HG02981 (cell line): ENCODE data around the gene BSDC1.
A peak's percentile ranks its signal among the peaks of the same experiment; 100 is the strongest.
"Not testable (repeated sequence)": the region's sequence is repeated elsewhere in the genome, so short reads cannot be mapped to it uniquely, and the experiment has no call there.

Experiments
- ATAC-seq: cut with Tn5 transposase; IDR thresholded peaks from one replicate; pipeline ENCODE4 v1.9.1; 2021; ENCODE audit warnings: mild to moderate bottlenecking, moderate library complexity; ENCODE audit not compliant: unreplicated experiment

The BSDC1 gene, protein sequence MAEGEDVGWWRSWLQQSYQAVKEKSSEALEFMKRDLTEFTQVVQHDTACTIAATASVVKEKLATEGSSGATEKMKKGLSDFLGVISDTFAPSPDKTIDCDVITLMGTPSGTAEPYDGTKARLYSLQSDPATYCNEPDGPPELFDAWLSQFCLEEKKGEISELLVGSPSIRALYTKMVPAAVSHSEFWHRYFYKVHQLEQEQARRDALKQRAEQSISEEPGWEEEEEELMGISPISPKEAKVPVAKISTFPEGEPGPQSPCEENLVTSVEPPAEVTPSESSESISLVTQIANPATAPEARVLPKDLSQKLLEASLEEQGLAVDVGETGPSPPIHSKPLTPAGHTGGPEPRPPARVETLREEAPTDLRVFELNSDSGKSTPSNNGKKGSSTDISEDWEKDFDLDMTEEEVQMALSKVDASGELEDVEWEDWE

DNA sequence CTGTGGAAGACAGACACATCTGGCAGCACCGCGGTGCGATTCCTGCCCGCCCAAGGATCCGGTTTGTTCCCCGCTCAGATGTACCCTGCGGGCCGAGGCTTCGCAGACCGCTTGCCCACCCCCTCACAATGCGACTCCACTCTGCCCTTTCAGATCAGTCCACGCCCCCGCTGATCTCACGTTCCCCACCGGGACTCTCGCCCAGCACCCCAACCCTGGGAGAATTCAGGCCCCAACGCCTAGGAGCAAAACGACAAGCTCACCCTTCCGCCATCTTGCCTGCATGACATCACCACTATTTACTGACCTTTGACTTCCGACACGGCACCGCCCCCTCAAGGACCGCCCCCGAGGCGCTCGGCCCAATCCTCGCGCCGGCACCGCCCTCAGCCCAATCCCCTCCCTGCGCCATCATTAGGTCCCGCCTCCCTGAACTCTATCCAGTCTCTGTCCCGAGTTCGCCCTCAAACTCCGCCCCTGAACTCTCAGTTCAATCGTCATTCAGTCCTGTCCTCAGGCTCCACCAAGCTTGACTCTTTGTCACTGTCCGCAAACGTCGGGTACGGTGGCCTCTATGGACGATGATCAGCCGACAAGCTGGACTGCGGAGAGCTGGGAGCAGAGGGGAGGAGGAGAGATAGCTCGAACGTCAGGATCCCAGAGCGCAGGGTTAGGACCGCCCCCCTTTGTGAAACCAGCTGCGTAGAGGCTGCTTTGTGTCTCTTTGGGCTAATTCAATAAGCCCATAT lies at the start of gene BSDC1:
Gene BSDC1 (minus strand): TSS at position 301 of the 749 bp plus-strand sequence. CDS start 27 bp downstream, at position 274.
- peak; percentile 95 for ATAC-seq

DNA sequence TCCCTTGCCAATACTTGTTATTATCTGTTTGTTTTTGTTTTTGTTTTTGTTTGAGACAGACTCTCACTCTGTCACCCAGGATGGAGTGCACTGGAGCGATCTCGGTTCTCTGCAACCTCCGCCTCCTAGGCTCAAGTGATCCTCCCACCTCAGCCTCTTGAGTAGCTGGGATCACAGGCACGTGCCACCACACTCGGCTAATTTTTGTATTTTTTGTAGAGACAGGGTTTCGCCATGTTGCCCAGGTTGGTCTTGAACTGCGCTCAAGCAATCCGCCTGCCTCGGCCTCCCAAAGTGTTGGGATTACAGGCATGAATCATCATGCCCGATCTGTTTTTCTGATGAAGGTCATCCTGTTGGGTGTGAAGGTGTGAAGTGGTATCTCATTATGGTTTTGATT lies 47.2 kb upstream of the BSDC1 start:
- not testable (repeated sequence) for ATAC-seq

DNA sequence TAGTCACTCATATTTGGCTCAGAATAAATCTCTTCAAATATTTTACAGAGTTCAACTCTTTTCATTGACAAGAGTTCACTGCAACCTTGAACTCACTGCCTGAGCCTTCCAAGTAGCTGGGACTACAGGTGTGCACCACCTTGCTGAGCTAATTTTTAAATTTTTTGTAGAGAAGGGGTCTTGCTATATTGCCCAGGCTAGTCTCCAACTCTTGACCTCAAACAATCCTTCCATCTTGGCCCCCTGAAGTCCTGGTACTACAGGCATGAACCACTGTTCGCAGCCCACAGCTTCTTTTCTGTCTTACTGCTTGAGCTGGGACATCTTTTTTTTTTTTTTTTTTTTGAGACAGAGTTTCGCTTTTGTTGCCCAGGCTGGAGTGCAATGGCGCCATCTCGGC lies 44.5 kb upstream of the BSDC1 start:
- not testable (repeated sequence) for ATAC-seq

DNA sequence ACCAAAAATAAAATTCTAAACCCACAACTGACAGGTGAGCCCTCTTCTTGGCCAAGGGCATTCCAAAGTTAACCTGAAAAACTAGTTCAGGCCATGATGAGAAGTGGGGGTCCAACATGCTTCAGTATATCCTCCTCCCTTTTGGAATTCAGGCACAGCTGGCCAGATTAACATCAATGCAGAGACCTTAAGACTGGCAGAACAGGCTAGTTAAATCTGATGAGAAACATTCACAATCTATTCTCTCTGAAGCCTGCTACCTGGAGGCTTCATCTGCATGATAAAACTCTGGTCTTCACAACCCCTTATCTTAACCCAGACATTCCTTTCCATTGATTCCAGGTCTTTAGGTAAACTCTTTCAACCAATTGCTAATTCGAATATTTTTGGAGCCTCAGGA lies 43.9 kb upstream of the BSDC1 start:
- no peak for ATAC-seq

DNA sequence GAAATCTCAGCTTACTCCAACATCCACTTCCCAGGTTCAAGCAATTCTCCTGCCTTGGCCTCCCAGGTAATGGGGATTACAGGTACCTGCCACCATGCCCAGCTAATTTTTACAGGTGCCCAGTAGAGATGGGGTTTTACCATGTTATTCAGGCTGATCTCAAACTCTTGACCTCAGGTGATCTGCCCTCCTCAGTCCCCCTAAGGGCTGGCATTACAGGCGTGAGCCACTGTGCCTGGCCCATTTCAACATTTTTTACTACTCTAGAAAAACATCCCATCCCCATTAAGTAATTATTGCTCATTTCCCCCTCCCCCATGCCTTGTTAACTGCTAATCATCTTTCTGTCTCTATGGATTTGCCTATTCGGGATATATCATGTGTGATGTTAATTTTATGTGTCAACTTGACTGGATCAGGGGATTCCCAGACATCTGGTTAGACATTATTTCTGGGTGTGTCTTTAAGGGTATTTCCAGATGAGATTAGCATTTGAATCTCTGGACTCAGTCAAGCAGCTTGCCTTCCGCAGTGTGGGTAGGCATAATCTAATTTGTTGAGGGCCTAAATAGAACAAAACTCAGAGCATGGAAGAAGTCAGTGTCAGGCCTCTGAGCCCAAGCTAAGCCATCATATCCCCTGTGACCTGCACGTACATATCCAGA lies 37.6 kb upstream of the BSDC1 start:
- ATAC-seq: no peak

DNA sequence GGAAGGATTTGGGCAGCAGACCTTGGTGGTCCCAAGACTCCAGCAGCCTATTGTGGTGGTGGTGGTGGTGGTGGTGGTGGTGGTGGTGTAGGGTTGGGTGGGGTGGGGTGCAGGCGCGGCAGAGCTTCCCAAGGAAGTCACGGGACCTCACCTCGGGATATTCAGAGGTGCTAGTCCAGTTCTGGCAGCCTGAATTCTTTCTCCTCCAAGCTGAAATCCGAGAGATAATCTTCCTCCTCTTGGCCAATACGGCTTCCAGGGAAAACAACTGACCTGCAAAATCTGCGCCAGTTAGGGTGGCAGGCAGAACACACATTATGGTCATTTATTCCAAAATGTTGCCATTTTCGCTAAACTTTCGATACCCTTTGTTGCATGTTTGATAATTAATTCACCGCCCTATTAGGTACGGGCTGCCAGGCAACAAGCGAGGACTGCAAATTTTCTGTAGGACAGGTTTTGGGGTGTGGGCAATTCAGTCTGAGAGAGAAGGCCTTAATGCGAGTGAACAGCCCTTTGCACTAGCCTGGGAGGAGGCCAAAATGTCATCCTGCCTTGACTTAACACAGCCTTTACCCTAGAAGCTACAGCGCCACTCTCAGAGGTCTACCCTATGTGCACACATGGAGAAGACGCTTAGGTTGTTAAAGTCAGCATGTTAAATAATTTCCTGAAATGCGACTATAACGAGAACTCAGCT lies 33.2 kb upstream of the BSDC1 start:
- ATAC-seq: no peak

DNA sequence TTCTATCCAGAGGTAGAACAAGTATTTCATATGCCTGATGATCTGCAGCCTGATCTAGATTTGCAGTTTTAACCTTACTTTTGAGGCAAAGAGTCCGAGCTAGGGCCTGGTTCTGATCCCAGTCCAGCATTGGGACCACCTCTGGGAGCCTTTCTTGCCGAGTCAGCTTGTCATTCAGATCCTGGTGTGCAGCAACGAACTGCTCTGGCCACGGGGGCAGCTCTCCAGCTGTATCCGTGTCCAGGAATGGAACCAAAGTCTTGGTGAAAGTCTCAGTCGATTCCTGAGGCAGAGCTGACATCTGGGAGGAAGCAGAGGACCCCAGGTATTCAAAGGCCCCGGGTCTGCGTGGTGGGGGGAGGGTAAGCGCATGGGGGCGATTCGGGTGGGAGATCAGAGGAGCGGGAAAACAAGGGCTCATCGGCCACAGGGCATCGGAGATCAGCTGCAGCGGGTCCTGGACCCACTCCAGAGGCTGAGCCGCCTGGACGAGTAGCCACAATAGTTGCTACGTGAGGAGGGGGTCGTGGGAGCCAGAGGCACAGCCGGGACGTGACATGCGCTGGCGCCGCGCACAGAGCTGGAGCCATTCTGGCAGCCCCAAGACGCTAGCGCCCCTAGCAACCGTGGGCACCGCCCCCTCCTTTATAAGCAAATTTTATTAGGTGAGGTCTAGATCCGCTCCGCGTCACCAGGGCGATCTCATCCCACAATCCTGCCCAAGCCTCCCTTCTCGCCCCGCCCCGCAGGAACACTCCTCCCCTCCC lies 32.4 kb upstream of the BSDC1 start:
- ATAC-seq: no peak

DNA sequence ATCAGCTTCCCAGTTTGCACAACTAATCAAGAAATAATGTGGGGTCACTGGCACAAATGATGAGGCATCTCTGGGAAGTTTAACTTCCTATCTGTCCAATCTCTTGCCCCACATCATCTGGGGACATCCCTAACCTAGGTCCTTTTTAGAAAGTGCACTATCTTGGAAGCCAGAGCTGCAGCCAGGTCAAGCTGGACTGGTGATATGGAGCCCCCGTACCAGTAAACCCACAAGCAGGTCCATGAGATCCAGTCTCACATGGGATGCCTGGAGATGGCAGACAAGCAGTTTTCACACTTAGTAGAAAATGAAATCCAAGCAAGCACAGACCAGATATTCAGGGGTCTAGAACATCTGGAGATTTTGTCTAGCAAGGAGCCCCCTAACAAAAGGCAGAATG lies 27.5 kb upstream of the BSDC1 start:
- no peak for ATAC-seq

DNA sequence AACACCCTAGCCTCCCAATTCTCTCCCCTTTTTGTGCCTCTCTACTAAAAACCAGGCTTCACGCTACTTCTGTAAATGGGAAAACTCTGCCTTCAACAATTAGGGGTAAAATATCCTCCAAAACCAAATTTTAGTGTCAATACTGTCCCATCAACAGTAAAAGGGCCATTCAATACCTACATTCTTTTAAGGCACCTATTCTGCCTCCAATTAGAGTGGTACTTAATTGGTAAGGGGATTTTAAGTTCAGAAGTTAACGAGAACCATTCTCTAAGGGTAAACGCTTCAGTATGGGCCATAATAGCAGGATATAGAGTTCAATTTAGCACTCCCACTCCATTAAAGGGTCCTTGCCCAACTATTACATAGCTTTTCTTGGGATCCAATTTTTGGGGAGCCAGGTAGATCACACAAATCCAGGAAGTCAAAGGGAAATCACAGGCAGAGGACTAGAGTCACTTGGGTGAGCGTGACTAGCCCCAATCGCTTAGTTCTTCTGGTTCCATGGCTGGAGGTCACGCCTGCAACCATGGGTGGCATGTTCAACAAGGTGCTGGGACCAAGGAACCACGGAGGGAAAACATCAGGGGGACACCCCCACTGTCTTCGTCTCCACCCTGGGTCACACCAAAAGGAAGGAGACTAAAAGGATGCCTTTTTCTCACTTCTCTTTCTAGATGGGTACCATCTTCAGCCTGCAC lies 20.1 kb upstream of the BSDC1 start:
- ATAC-seq: no peak

DNA sequence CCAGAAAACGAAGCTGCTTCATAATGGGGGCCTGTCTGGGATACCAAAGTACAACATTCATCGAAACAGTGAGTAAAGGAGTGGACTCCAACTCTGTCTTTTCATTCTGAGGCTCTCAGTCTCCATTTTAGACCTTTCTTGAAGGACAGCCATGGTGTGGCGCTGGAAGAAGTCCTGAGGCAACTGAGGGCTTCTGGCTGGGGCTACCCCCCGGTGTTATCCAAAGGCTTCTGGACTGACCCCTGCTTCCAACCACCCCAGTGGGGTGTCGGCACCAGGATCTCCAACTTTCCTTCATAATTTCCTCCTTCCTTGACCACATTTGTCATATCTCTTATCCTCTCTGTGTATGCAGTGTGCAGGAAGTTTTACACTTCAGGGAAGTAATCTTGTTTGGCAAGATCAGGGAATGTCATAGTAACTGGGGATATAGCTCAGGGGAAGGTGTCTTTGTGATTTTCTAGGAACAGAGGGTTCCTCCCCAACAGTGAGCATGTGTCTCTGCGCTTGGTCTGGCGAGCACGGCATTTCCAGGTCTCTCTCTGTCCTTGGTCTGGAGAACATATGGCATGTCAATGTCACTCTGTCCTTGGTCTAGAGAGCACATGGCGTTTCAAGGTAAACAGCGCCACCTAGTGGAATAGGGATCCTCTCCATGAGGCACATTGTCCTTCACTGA lies 19.4 kb upstream of the BSDC1 start:
- ATAC-seq: no peak

DNA sequence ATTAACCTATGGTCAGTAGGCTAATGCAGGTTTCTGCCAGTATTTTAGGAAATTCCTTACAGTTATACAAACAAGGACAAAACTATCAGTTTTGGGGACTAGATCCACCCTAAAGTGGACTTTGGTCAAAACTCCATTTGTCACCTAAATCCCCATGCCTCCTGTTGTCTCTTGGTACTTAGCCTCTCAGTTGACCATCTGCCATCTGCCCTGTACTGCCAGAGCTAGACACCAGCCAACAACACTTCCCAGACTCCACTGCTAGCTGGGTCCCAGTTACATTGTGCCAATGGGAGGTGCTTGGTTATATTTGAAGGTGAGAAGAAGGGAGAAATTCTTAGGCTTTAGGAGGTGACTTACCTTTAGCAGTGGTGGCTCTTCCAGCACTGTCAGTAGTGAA lies 17.0 kb upstream of the BSDC1 start:
- ATAC-seq: no peak

DNA sequence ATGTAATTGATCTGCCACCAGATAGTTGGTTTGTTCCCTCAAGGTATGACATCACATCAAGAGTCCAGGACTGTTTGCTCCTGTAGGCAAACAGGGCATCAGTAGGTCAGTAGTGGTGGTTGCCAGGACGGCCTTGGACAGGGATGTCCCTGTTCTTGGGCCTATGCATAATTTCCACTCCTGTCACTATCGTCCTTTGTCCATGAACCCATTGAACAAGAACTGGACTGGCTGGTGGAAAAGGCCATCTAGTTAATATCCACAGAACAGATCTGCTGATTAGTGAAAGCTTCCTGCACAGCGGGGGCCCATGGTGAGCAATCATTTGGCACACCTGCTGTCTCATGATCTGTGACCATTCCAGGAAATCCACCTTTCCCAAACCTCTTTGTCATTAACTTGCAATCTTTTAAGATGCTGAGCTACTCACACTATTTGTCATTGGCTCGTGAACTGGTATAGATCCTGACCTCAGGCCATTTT lies 12.4 kb upstream of the BSDC1 start:
- no peak for ATAC-seq

DNA sequence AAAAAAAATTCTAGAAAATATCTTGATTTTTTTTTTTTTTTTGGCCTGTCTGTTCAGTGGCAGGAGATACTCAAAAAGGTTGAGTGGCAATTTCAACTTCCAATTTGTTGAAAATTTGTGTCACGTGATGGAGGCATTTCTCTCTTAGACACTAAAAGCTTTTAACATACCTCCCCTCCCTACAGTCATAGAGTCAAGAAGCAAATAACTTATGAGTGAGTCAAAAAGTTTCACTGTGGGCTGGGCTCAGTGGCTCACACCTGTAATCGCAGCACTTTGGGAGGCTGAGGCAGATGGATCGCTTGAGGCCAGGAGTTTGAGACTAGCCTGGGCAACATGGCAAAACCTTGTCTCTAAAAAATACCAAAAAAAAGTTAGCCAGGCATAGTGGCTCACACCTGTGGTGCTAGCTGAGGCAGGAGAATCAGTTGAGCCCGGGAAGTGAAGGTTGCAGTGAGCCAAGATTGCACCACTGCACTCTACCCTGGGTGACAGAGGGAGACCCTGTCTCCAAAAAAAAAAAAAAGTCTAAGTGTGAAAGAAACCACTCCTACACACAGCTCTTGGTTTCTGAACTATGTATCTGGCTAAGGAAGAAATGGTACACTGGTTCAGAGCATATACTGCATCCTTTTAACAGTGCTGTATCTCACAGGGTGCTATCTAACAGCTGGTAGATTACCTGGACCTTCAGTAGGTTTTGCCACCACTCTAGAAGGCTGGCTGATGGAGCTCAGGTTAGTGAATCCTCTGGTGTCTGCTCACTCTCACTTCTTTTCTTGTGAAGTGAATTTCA lies 11.6 kb upstream of the BSDC1 start:
- ATAC-seq: no peak

DNA sequence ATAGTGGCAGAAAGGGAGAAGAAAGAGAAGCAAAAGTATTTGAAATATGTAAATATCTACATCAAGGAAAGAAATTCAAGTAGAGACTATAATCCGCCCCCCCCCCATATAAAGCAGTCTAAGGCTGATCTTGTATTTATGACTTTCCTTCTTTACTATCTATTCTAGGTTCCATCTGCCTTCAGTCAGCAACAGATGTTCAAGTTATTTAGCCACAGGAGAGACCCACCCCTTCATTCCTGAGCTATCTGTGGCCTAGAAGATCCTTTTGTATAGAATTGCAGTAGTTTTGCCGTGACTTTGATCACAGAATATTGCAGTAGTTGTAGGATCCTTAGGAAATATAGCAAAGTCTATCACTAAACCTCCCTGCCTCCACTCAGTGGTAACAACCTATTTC lies 10.7 kb upstream of the BSDC1 start:
- no peak for ATAC-seq

DNA sequence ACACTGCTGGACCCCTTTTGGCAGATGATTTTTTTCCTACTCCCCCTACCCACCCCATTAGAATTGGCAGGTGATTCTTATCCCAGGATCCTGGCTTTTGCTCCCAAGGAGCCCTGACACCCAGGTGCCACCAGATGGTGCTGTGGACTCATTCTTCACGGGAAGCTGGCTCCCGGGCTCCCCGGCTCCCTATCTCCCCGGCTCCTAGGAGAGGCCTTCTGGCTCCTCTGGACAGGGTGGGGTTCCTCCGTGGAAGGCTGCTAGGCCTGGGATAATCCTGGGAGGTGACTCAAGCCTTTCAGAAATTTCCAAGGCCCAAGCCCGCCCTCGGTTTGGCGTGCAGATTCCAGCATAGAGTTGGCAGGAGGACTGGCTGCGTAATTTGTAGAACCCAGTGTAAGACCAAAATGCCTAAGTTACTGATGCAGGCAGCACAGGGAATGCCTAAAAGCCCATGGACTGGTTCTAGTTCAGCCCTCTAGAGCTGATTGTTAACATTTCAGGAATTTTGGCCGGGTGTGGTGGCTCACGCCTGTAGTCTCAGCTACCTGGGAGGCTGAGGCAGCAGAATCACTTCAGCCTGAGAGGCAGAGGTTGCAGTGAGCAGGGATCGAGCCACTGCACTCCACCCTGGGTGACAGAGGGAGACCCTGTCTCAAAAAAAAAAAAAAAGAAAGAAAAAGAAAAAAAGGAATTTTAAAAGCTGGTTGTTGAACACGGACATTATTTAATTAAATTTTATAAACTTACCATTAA lies 6.8 kb upstream of the BSDC1 start:
- ATAC-seq: no peak

DNA sequence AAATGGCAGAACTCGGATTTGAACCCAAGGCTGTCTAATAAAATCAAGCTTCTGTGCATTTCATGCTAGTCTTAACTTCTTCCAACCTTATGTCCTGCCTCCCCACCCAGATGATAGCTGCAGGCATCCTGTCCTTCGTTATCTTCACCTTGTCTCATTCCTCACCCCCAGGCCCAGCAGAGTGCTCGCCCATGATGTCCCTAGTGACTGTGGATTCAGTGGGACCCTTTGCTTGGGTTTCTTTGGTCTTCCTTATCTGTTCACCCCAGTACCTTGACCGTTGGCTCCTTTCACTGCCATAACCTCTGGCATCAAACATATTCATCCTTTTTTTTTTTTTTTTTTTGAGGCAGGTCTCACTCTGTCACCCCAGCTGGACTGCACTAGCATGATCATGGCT lies 5.6 kb upstream of the BSDC1 start:
- ATAC-seq: no peak

DNA sequence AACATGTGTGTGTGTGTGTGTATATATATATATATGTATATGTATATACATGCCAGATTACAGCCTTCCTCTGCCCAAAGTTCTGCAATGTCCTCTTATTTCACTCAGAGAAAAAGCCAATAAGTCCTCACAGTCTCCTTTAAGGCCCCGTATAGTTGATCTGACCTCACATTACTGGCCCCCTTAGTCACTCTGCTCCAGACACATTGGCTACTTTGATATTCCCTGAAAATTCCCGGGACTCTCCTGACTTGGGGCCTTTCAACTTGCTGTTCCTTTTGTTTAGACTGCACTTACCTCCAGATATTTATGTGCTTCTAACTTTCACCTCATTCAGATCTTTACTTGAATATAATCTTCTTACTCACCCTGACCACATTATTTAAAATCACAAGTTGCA lies 4.2 kb upstream of the BSDC1 start:
- no peak for ATAC-seq

DNA sequence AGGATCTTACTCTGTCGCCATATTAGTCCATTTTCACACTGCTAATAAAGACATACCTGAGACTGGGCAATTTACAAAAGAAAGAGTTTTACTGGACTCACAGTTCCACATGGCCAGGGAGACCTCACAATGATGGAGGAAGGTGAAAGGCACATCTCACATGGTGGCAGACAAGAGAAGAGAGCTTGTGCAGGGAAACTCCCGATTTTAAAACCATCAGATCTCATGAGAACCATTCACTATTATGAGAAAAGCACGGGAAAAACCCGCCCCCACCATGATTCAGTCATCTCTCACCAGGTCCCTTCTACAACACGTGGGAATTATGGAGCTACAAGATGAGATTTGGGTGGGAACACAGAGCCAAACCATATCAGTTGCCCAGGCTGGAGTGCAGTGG lies 2.3 kb upstream of the BSDC1 start:
- not testable (repeated sequence) for ATAC-seq
